Right lobe of liver (tissue), 6 donors: ENCODE results near the gene LMAN1. TPM values are rescaled to one million over a fixed set of nuclear protein-coding genes. Genes with fewer than 3 reads are reported as not detected.

Experiments used
- ATAC-seq, 4 donors: fragments of 200-7000 bp; cut with Tn5 transposase; one replicate each; pipeline ENCODE4 v1.9.1; 2020; ENCODE audit warnings: mild to moderate bottlenecking in 4 of 4, moderate library complexity in 4 of 4
- DNase-seq, 3 donors: peaks; one replicate each; pipeline ENCODE4 v3.0.0-alpha.2; 2020
- H3K27ac ChIP-seq, 3 donors: fragments of 200-600 bp; one replicate each; pipeline ENCODE4 v1.8.0; 2022
- H3K27me3 ChIP-seq, 2 donors: fragments of 200-600 bp; one replicate each; pipeline ENCODE4 v1.8.0; 2022
- H3K36me3 ChIP-seq, 4 donors: fragments of 200-600 bp; sonication (generic) in 1 of 4; one replicate each; pipeline versions ENCODE4 v1.5.1 to v1.8.0; 2017 to 2022; ENCODE audit warnings: control low read depth in 1 of 4
- H3K4me1 ChIP-seq, 4 donors: fragments of 200-600 bp; sonication (generic) in 1 of 4; one replicate each; pipeline versions ENCODE4 v1.5.1 to v1.8.0; 2017 to 2022; ENCODE audit warnings: control low read depth in 1 of 4
- H3K4me3 ChIP-seq, 3 donors: fragments of 200-600 bp; one replicate each; pipeline ENCODE4 v1.8.0; 2022
- H3K9me3 ChIP-seq, 4 donors: fragments of 200-600 bp; sonication (generic) in 1 of 4; one replicate each; pipeline versions ENCODE4 v1.5.1 to v1.8.0; 2017 to 2022; ENCODE audit warnings: control low read depth in 1 of 4
- CTCF ChIP-seq, 4 donors: fragments of 200-600 bp in 3 of 4; fragments of 450-650 bp in 1 of 4; IDR thresholded peaks; one replicate each; pipeline versions ENCODE4 v1.5.1 to v1.8.0; 2016 to 2022; ENCODE audit warnings: antibody characterized with exemption in 4 of 4, mild to moderate bottlenecking in 2 of 4
- POLR2A ChIP-seq: fragments of 450-650 bp; IDR thresholded peaks from one replicate; pipeline ENCODE4 v1.6.1; 2017; ENCODE audit warnings: antibody characterized with exemption, mild to moderate bottlenecking
- WGBS: methylation state at CpG from one replicate; pipeline ENCODE4 v1.1.6; 2018; ENCODE audit warnings: low coverage, low lambda C conversion rate; ENCODE audit not compliant: insufficient coverage; ENCODE audit errors: missing lambda C conversion rate; 5-methylcytosine and 5-hydroxymethylcytosine counted together
- intact Hi-C, 2 donors: fragments of 100-400 bp; cut with DNase I; formaldehyde crosslinking; loops; one replicate each; pipeline versions ENCODE4 v1.11.2 to v1.14.1; 2022
- total RNA-seq, 6 experiments: library from RNA; depleted of rRNA in 2 of 6; stranded (reverse); fragments of >200 nt in 2 of 6; fragmentation: NEBNext Ultra II Directional in 3 of 6; extraction: Animal tissue kit (Norgen Biotek cat#: 25700) in 3 of 6; gene quantifications; one replicate each; pipeline versions ENCODE4 v1.1.0 to v1.2.4, GENCODE V29; 2016 to 2023
- donor health status: DM: no; HTN: yes; CAD: no.
- donor health status: DM: no; HTN: no; CAD: no.
- donor health status: DM: no; HTN: no; CAD: no.
- donor health status: DM: no; HTN: yes; CAD: no.
- donor health status: DM: no; HTN: yes; CAD: no.

Gene LMAN1
- total RNA-seq, 6 experiments from 2014 or later, result 67.8 to 136 (median 108) TPM

DNA sequence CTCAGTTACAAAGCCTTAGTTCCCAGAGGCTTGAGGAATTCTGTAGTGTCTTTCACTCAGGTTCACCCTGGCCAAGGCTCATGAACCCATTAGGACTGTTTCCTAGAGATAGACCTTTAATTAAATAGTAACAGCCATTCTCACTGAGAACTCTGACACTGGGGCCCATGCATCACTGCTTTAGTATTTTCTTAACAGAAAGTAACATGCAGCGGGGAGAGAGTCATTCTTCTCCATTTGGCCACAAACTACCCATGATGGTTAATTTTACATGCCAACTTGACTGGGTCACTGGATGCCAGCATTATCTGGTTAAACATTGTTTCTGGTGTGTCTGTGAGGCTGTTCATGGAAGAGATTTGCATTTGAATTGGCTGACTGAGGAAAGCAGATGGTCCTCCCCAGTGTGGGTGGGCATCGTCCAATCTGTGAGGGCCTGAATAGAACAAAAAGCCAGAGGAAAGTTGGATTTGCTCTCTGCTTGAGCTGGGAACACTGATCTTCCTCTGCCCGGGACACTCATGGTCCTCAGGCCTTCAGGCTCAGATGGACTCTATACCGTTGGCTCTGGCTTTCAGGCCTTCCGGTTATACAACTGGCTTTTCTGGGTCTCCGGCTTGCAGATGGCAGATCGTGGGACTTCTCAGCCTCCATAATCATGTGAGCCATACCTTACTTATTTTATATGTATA is 35.0 kb downstream of the LMAN1 start:
- TF ChIP-seq POLR2A (no peak), CTCF (IDR thresholded peaks at IDR 0.05) (no peak)
- ATAC-seq, result peak in 1 of 4 donors; percentile 28
- WGBS, result 67% methylated on average over 1 of the region's 7 CpGs

DNA sequence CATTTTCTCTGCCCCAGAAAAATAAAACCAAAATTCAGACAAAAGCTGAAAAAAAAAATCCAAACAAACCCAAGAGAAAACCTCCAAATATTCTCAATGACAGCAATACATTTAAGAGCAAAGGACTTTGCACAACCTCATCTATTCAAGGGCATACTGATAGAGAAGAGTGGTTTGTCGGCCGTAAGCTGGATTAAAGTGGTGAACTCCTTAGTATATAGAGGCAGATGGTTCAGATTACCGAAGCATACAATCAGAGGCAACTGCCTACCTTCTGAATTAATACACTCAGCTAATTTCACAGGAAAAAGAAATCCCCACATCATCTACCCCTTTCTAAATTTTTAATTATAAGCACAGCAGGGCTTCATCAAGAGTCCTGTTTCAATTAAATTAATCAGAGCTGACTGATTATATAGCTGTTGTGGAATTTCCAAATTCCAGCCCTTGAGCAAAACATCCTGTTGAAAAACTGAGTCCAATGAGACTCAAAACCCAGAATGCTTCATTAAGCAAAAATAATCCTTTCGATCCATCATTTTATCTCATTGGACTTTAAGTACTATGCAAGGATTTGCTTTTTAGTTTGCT is 40.5 kb downstream of the LMAN1 start, which contains the start of gene CPLX4:
Gene CPLX4, minus strand, starts transcription at position 190 of the 591 bp plus-strand sequence. Its CDS starts 187 bp downstream, at position 3.
- DNase-seq (no peak), ATAC-seq (no peak)
- no peak within 1 kb of the TSS for H3K27ac ChIP-seq
- H3K27me3 ChIP-seq, result no peaks in the 10 kb centered on the region
- H3K9me3 ChIP-seq, result no peaks in the 10 kb centered on the region
- intact Hi-C loops, result no loop called here
- H3K4me1 ChIP-seq, result no peaks in the 10 kb centered on the region
- H3K36me3 ChIP-seq, result no peaks in the 10 kb centered on the region
- H3K4me3 ChIP-seq, result no peak within 1 kb of the TSS
- no peak for TF ChIP-seq CTCF (IDR thresholded peaks at IDR 0.05)
- no peak for TF ChIP-seq POLR2A
- 68% methylated on average over 4 of the region's 4 CpGs for WGBS

More for the DNA sequence above, 35.0 kb downstream of the LMAN1 start:
- no peak overlapping the region for H3K4me3 ChIP-seq
- no peaks in the 10 kb centered on the region for H3K27me3 ChIP-seq
- H3K27ac ChIP-seq, result no peak overlapping the region
- no peak for DNase-seq
- H3K36me3 ChIP-seq, result peaks cover 0 to 25% (median 9%) of the 10 kb centered on the region in 4 donors
- H3K4me1 ChIP-seq, result no peaks in the 10 kb centered on the region
- no peaks in the 10 kb centered on the region for H3K9me3 ChIP-seq
- intact Hi-C loops, result no loop called here

DNA sequence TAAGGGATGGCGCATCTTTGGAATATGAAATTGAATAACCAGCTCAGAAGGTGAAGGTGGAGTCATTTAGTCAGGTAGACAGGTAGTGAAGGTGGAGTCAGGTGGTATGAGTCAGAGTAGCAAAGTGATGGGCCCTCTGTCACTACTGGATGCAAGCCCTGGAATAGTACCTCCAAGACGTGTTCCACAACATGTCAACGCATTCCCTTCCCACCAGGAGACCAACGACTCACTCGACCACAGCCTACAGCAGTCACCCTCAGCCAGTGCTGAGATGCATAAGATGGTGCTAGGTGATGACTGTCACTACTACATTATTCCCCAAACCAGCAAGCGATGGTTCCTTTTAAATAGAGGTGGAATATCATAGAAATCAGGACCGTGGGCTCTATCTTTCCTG is 47.4 kb downstream of the LMAN1 start:
- Histone ChIP-seq H3K27me3 (no peaks in the 10 kb centered on the region), H3K36me3 (no peaks in the 10 kb centered on the region), H3K4me1 (peaks cover 0 to 5% (median 2%) of the 10 kb centered on the region in 4 donors), H3K4me3 (no peak overlapping the region), H3K27ac (no peak overlapping the region), H3K9me3 (no peaks in the 10 kb centered on the region)
- TF ChIP-seq POLR2A (no peak), CTCF (IDR thresholded peaks at IDR 0.05) (no peak)
- WGBS, result 76% methylated on average over 7 of the region's 7 CpGs
- ATAC-seq (no peak), DNase-seq (no peak)
- intact Hi-C loops, result no loop called here

DNA sequence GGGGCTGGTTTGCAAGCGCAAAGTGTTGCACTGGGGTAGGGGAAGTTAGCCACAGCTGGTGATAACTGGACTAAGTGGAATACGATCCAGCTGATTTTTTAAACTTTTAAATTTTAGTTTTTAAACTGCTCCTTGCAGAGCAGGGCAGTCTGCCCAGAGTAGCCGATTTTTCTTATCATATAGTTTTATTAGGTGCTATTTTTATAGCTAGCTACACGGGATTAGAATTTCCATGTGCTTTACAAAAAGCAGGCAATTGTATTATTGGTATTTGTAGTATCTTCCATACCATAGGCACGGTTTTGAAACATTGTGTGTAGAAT is 50.2 kb downstream of the LMAN1 start:
- WGBS, result 11% methylated on average over 5 of the region's 5 CpGs
- intact Hi-C loops, result loop anchor here in 1 of 2 donors (10.0 kb wide), 1 partner anchor 86 kb away; no protein-coding TSS in a partner anchor
- H3K27me3 ChIP-seq, result no peaks in the 10 kb centered on the region

More for the DNA sequence above, 50.2 kb downstream of the LMAN1 start:
- DNase-seq (no peak), ATAC-seq (no peak)
- peaks cover 0 to 5% (median 2%) of the 10 kb centered on the region in 4 donors for H3K4me1 ChIP-seq
- H3K4me3 ChIP-seq, result peak overlapping the region in 1 of 3 donors; percentile 5
- H3K9me3 ChIP-seq, result no peaks in the 10 kb centered on the region
- TF ChIP-seq POLR2A, result no peak
- TF ChIP-seq CTCF (IDR thresholded peaks at IDR 0.05), result no peak
- no peak overlapping the region for H3K27ac ChIP-seq
- H3K36me3 ChIP-seq, result no peaks in the 10 kb centered on the region
